ACHN (cell line): ENCODE data around the gene R3HDM4.
A peak's percentile ranks its signal among the peaks of the same experiment; 100 is the strongest.
"Not testable (repeated sequence)": the region's sequence is repeated elsewhere in the genome, so short reads cannot be mapped to it uniquely, and the experiment has no call there.

Experiments used
- DNase-seq: peaks from one replicate; pipeline ENCODE4 v3.0.0-alpha.2; 2015
- in situ Hi-C: cut with HindIII; loops from 2 replicates; pipeline ENCODE4 v1.10.0; 2017; ENCODE audit warnings: low sequenced_read_pairs, low pct_ligation_motif_present, low pct_unique_long_range_greater_than_20kb

R3HDM4 gene

DNA sequence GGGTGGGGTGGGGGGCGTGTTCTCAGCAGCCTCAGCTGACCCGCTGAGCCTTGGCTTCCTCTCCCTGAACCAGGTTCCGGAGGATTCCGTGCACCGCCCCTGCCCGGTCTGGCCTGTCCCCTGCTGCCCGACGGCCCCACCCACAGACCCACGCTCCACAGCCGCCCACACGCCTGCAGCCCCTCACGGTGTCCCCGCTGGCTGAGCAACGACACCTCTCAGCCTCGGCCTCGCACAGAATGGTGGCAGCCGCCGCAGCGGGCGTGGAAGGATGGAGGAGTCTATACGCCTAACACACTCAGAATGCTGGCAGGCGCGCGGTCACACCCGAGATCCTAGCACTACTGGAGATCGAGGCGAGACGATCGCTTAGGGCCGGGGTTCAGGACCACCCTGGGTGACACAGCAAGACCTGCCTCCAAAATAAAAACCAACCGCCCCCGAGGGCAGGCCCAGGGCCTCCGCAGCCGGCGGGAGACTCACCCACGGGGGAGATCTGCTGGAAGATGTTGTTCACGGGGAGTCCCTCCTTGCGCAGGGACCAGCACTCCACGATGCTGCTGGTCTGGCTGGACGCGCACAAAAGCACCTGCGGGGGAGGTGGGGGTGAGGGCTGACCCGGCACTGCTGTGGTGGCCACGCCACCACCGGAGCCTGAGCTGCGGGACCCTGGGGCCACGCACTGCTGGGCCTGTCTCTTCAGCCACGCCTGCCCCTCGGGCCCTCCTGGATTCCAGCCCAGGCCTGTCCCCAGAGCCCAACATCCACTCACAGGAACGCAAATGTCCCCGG, 28.4 kb downstream of the R3HDM4 start:
- DNase-seq = no peak
- in situ Hi-C loops = no loop called here

GRCh38 chr19:883661-884211, 29.3 kb downstream of the R3HDM4 start:
- in situ Hi-C loops = no loop called here

DNA sequence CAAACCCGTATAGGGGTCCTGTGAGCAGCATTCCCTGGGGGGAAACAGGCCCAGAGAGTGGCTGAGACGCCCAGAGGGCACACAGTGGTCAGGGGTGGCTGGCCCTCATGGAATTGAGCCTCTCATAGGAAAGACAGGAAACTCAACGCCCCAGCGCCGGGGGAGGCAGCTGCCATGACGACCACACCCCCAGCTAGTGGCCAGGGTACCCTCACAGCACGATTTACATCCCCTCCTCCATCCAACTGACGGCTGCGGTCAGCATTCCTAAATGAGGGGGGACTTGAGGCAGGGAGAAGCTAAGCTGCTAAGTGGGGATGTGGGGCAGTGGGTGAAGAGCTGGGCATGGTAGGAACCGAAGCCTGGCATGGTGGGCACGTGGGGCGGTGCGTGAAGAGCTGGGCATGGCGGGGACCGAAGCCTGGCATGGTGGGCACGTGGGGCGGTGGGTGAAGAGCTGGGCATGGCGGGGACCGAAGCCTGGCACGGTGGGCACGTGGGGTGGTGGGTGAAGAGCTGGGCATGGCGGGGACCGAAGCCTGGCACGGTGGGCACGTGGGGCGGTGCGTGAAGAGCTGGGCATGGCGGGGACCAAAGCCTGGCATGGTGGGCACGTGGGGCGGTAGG, 30.0 kb downstream of the R3HDM4 start:
- DNase-seq = no peak
- in situ Hi-C loops = no loop called here

More at GRCh38 chr19:883661-884211, 29.3 kb downstream of the R3HDM4 start:
- no peak for DNase-seq

DNA sequence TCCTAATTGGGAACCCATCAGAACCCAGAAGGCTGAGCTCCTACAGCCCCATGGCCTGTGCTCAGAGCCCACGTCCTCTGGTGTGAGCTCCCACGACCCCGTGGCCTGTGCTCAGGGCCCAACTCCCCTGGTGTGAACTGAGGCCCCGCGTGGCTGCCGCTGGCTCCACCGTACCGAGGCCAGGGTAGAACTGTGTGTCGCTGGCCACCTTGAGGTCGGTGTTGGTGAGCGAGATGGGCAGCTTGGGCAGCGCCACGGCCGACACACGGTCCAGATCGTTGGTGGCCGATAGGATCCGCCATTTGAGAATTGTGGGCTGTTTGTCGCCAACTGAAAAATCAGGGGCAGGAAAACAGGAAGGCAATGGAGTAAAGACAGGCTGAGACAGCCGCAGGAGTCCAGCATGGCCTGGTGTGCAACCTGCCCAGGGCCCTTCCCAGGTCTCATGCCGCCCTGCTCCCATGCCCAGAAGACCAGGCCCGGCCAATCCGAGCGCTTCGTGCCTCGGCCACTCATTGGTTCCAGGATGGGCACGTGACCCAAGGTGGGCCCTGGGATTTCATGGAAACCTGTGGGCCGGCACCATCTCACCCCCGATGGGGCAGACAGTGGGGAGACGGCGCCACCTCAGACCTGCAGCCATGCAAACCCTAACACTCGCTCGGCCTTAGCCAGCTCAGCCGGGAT, 31.5 kb downstream of the R3HDM4 start:
- in situ Hi-C loops = no loop called here
- DNase-seq = no peak

DNA sequence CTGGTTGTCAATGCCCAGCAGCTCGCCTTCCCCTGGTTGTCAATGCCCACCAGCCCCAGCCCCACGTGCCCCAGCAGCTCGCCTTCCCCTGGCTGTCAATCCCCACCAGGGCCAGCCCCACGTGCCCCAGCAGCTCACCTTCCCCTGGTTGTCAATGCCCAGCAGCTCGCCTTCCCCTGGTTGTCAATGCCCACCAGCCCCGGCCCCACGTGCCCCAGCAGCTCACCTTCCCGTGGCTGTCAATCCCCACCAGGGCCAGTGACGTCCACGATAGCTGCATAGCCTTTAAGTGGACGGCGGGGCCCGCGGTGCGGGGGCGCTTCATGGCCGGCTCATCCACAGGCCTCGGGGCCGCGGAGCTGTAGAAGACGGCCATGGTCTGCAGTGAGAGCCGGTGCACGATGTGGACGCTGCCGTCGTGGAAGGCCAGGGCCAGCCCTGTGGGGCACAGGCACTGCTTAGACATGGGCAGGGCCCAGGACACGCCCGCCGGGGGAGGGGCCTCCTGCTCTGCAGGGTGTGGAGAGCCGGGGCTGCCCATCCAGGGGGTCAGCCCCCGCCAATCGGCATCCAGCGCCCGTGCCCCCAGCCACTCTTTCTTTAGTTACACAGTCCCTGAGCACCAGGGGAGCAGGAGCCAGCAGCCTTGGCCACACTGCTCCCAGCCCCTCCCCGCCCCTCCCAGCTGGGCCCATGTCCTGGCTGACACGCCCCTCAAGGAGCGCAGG, 33.1 kb downstream of the R3HDM4 start:
- no peak for DNase-seq

GRCh38 chr19:878751-879561, 34.1 kb downstream of the R3HDM4 start:
- in situ Hi-C loops, DNase-seq: not testable (repeated sequence)

More for the DNA sequence above, 33.1 kb downstream of the R3HDM4 start:
- in situ Hi-C loops = no loop called here

DNA sequence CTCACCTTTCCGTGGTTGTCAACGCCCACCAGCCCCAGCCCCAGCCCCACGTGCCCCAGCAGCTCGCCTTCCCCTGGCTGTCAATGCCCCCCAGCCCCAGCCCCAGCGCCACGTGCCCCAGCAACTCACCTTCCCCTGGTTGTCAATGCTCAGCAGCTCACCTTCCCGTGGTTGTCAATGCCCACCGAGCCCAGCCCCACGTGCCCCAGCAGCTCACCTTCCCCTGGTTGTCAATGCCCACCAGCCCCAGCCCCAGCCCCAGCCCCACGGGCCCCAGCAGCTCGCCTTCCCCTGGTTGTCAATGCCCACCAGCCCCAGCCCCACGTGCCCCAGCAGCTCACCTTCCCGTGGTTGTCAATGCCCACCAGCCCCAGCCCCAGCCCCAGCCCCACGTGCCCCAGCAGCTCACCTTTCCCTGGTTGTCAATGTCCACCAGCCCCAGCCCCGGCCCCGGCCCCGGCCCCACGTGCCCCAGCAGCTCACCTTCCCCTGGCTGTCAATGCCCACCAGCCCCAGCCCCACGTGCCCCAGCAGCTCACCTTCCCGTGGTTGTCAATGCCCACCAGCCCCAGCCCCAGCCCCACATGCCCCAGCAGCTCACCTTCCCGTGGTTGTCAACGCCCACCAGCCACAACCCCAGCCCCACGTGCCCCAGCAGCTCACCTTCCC, 34.9 kb downstream of the R3HDM4 start:
- DNase-seq, in situ Hi-C loops: not testable (repeated sequence)

DNA sequence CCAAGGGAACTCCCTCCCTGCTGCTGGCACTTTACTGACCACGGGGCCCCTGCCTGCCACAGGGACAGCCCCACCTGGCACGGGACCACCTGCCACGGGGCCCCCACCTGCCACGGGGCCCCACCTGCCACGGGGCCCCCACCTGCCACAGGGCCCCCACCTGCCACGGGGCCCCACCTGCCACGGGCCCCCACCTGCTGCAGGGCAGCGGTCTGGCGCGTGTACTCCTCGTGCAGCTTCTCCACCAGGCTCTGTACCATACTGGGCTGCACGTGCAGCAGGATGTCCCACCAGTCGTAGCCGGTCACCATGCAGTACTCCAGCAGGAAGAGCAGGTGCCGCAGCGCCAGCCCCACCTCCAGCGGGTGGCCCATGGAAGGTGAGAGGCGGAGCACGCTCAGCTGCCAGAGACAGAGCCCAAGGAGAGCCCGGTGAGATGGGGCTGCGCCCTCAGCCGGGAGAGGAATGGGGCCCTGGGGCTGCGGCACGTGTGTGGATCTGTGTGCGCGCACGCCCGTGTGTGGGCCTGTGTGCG, 36.2 kb downstream of the R3HDM4 start:
- in situ Hi-C loops = no loop called here
- no peak for DNase-seq

- in situ Hi-C loops = no loop called here
- DNase-seq = no peak
Observed at GRCh38 chr19:876089-876488, 36.9 kb downstream of the R3HDM4 start.

DNA sequence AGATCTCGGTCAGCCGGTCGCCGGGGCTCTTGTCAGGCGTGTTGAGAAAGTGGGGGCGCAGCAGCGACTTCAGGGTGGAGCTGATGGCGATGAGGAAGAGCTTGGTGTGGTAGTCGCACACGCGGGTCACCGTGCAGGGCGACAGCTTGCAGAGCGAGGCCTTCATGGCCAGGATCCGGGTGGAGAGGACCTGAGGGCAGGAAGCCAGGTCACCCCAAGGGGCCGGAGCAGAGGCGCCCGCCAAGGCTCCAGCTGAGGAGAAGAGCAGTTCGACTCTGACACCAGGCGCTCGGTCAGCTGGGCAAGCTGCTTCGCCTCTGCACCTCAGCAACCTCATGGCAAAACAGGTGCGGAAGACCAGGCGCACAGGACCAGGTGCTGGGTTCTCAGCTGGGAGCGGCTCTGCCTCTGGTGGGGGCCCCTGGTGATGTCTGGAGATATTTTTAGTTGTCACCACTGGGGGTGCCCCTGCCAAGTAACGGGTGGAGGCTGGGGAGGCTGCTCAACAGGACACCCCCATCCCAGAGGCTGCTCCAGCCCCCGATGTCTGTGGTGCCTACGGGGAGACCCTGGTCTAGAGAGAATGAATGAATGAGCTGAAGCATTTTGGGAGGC, 37.6 kb downstream of the R3HDM4 start:
- no peak for DNase-seq
- in situ Hi-C loops = no loop called here

DNA sequence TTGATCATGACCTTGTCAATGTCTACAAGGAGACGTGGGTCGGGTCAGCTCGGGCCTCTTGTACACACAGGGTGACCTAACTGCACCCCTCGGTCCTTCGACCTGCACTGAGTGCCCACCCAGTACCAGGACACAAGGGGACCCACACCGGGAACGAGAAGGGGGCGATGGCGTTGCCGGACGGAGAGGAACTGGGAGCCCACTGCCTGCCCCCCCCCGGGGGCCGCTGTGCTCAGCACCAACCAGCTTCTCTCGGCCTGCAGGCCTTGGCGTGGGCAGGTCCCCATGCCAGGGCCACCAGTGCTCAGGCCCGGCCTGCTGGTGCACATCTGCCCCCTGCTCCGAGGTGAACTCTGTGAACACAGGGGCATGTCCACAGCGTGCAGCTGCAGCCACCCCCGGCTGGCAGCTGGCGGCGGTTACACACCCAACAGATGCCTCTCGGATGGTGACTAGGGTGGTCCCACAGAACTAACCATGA, 39.4 kb downstream of the R3HDM4 start:
- in situ Hi-C loops = no loop called here
- DNase-seq = no peak

DNA sequence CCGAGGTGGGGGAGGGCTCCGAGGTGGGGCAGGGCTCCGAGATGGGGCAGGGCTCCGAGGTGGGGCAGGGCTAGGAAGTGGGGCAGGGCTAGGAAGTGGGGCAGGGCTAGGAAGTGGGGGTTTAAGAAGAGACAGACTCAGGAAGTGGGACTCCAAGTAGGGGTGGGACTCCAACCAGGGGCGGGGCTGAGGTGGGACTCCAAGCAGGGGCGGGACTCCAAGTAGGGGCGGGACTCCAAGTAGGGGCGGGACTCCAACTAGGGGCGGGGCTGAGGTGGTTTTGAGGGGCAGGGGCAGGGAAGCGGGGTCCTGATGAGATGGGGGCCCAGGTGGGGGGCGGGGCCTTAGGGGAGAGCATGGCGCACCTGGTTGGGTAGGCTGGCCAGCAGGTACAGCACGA, 39.9 kb downstream of the R3HDM4 start:
- in situ Hi-C loops = no loop called here
- peak; percentile 25 for DNase-seq

- DNase-seq = no peak
- in situ Hi-C loops = no loop called here
Observed at GRCh38 chr19:872266-872951, 40.6 kb downstream of the R3HDM4 start.

DNA sequence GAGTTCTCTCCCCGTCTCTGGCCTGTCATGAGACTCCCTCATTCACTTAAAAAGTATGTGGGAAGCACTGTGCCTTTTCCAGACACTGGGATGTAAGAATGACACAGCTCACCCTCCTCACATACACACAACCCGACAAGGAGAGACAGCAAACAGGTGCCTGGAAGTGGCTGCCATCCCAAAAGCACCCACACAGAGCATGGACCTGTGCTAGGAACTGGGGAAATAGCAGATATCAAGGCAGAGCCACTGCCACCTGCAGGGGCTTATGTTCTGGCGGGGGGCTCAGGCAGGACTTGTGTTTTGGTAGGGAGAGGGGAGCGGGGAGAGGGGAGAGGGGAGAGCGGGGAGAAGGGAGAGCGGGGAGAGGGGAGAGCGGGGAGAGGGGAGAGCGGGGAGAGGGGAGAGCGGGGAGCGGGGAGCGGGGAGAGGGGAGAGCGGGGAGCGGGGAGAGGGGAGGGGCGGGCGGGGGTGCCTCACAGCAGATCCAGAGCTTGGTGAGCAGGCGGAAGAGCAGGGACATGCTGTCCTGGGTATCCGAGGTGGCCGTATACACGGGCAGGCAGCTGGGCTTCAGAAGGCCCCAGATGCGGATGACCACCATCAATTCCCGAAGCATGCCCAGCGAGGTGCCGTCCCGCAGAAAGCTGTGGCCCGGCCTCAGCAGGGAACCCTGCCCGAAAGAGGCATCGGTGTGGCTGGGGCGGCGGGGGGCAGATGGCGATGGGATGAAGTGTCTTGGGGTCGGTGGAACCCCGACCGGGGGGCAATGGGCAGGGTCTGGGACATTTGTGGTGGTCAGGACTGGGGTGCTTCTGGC, 41.4 kb downstream of the R3HDM4 start:
- in situ Hi-C loops = no loop called here
- DNase-seq = no peak

GRCh38 chr19:870963-871401, 42.0 kb downstream of the R3HDM4 start:
- DNase-seq = no peak
- in situ Hi-C loops = no loop called here
